Ovary (tissue), 3 donors: Measurements from ENCODE around the gene MGA.
"Not testable (repeated sequence)": the region's sequence is repeated elsewhere in the genome, so short reads cannot be mapped to it uniquely, and the experiment has no call there.

ENCODE experiments used
- EP300 ChIP-seq: sonication (generic); formaldehyde crosslinking; IDR thresholded peaks from one replicate; pipeline ENCODE4 v1.6.1; 2017; ENCODE audit warnings: antibody characterized with exemption
- POLR2A ChIP-seq: fragments of 450-650 bp; IDR thresholded peaks from one replicate; pipeline ENCODE4 v1.6.1; 2017; ENCODE audit warnings: antibody characterized with exemption, mild to moderate bottlenecking, moderate library complexity
- TF ChIP-seq, protein P1 (sequence below), 3 donors: fragments of 450-650 bp in 2 of 3; fragments of 200-600 bp in 1 of 3; IDR thresholded peaks; one replicate each; pipeline versions ENCODE4 v1.5.1 to v1.8.0; 2016 to 2022; ENCODE audit warnings: antibody characterized with exemption in 3 of 3, mild to moderate bottlenecking in 1 of 3
- donor health status: DM: no; HTN: no; CAD: no.

DNA sequence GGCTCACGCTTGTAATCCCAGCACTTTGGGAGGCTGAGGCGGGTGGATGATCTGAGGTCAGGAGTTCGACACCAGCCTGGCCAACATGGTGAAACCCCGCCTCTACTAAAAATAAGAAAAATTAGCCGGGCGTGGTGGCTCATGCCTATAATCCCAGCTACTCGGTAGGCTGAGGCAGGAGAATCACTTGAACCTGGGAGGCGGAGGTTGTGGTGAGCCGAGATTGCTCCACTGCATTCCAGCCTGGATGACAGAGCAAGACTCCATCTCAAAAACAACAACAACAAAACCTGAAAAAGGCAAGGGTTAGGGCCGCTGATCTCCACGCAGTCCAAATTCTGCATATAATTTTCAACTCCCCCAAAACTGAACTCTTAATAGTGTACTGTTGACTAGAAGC is 67.9 kb downstream of the MGA start:
- TF ChIP-seq, protein P1, sequence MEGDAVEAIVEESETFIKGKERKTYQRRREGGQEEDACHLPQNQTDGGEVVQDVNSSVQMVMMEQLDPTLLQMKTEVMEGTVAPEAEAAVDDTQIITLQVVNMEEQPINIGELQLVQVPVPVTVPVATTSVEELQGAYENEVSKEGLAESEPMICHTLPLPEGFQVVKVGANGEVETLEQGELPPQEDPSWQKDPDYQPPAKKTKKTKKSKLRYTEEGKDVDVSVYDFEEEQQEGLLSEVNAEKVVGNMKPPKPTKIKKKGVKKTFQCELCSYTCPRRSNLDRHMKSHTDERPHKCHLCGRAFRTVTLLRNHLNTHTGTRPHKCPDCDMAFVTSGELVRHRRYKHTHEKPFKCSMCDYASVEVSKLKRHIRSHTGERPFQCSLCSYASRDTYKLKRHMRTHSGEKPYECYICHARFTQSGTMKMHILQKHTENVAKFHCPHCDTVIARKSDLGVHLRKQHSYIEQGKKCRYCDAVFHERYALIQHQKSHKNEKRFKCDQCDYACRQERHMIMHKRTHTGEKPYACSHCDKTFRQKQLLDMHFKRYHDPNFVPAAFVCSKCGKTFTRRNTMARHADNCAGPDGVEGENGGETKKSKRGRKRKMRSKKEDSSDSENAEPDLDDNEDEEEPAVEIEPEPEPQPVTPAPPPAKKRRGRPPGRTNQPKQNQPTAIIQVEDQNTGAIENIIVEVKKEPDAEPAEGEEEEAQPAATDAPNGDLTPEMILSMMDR (IDR thresholded peaks at IDR 0.05) = not testable (repeated sequence)
- TF ChIP-seq EP300, POLR2A: not testable (repeated sequence)
